GM21360 (cell line): ENCODE results near the gene ACOXL.

Experiments used
- ATAC-seq: cut with Tn5 transposase; IDR thresholded peaks from one replicate; pipeline ENCODE4 v1.9.1; 2021; ENCODE audit warnings: mild to moderate bottlenecking, moderate library complexity; ENCODE audit not compliant: unreplicated experiment

The ACOXL gene

GRCh38 chr2:110718382-110718781, 14.0 kb upstream of the ACOXL start:
- no peak for ATAC-seq

GRCh38 chr2:110718990-110719389, 13.4 kb upstream of the ACOXL start:
- no peak for ATAC-seq

DNA sequence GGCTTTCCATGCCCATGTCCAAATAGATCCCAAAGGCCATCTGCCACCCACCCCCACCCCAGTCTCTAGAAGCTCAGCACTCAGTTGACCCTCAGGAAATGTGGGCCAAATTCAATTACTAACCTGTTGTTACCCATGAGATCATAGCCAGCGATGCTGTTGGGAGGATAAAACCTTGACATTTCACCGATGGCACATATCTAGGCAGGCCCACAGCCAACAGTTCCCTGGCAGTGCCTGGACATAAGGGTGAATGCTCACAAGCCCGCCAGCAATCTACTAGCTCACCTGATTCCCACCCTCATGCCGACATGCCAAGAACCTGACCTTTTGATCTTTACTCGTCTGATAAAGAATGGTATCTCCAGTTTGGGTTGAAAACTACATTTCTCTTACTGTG, 11.8 kb upstream of the ACOXL start:
- no peak for ATAC-seq

- no peak for ATAC-seq
Observed at GRCh38 chr2:110724820-110725219, 7.6 kb upstream of the ACOXL start.

DNA sequence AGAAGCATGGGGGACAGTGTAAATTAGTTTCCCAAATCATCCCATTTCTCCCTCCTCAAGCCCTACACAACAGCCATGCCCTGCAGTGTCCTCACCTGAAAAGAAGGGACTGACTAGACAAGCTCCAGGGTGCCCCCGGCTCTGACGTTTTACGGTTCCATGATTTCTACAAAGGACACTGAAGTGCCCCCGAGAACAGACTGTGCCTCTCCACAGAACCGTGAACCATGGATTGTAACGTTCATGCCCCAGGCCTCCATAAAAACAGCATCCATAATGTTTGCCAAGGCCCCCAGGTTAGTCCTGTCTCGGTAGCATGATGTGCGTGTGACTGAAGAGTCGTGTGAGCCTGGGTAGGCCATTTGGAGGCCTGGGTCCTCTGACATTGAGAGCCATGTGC, 7.0 kb upstream of the ACOXL start:
- no peak for ATAC-seq

GRCh38 chr2:110725859-110726258, 6.5 kb upstream of the ACOXL start:
- ATAC-seq = no peak

- ATAC-seq = no peak
Observed at GRCh38 chr2:110726285-110726684, 6.1 kb upstream of the ACOXL start.

GRCh38 chr2:110727923-110728322, 4.5 kb upstream of the ACOXL start:
- no peak for ATAC-seq

- no peak for ATAC-seq
Observed at GRCh38 chr2:110729106-110729505, 3.3 kb upstream of the ACOXL start.

- ATAC-seq = no peak
Observed at GRCh38 chr2:110731064-110731463, 1.3 kb upstream of the ACOXL start.

DNA sequence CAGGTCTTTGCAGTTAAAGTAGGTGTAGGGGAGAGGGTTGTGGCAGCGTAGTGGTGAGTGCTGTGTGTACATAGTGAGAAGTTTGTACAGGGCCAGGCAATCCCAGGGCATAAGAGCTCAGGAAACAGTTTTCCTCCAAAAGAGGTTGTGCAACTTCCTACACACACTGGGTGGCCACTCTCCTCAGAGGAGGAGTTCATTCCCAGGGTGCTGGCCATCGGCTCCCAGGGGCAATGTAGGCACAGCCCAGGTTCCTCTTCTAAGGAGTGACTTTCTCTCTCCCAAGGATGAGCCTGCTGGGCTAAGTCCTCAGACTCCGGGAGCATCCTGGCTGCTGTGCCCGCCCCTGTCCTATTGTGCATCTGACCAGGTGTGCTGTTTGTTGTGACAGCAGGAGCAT, 3.0 kb downstream of the ACOXL start:
- ATAC-seq = no peak

- ATAC-seq = no peak
Observed at GRCh38 chr2:110737783-110738182, 5.4 kb downstream of the ACOXL start.

DNA sequence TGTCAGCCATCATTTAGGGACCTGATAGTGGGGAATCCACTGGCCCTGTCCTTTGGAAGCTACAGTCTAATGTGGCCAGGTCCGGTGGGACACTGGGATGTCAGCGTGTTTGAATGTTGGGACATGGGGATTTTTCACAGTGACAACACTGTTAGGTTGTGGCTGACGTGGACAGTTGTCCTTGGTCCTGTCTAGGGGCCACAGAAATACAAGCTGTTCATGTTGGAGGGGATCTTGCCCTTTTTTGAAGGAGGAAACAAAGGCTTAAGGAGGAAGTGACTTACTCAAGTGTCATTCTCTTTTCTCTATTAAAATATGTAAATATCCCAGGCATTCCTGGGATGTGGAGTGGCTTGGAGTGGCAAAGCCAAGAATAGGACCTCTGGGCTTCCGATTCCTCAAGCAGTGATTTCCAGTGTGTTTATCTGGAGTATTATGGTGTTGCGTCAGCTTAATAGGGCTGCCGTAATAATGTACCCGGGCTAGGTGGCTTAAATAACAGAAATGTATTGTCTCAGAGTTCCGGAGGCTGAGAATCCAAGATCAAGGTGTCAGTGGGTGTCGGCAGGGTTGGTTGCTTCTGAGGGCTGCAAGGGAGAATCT, 8.5 kb downstream of the ACOXL start:
- no peak for ATAC-seq

- ATAC-seq = no peak
Observed at GRCh38 chr2:110741491-110741980, 9.2 kb downstream of the ACOXL start.

GRCh38 chr2:110742412-110742811, 10.0 kb downstream of the ACOXL start:
- ATAC-seq = no peak

- ATAC-seq = no peak
Observed at GRCh38 chr2:110743600-110743999, 11.2 kb downstream of the ACOXL start.

- no peak for ATAC-seq
Observed at GRCh38 chr2:110744429-110744828, 12.1 kb downstream of the ACOXL start.

- ATAC-seq = no peak
Observed at GRCh38 chr2:110745048-110745447, 12.7 kb downstream of the ACOXL start.

GRCh38 chr2:110746586-110747521, 14.5 kb downstream of the ACOXL start:
- no peak for ATAC-seq

GRCh38 chr2:110747522-110748488, 15.4 kb downstream of the ACOXL start:
- no peak for ATAC-seq

GRCh38 chr2:110748489-110748867, 16.1 kb downstream of the ACOXL start:
- peak; percentile 92 for ATAC-seq
